NCI-H510A treated with DMSO at 0.1 percent for 48 hours (cell line): Measurements from ENCODE around the gene BUD23.
"Not testable (repeated sequence)": the region's sequence is repeated elsewhere in the genome, so short reads cannot be mapped to it uniquely, and the experiment has no call there.

Source experiments
- DNase-seq: peaks from one replicate; lab custom pipeline; 2025; lab: John Stamatoyannopoulos, UW

Gene BUD23, protein sequence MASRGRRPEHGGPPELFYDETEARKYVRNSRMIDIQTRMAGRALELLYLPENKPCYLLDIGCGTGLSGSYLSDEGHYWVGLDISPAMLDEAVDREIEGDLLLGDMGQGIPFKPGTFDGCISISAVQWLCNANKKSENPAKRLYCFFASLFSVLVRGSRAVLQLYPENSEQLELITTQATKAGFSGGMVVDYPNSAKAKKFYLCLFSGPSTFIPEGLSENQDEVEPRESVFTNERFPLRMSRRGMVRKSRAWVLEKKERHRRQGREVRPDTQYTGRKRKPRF

DNA sequence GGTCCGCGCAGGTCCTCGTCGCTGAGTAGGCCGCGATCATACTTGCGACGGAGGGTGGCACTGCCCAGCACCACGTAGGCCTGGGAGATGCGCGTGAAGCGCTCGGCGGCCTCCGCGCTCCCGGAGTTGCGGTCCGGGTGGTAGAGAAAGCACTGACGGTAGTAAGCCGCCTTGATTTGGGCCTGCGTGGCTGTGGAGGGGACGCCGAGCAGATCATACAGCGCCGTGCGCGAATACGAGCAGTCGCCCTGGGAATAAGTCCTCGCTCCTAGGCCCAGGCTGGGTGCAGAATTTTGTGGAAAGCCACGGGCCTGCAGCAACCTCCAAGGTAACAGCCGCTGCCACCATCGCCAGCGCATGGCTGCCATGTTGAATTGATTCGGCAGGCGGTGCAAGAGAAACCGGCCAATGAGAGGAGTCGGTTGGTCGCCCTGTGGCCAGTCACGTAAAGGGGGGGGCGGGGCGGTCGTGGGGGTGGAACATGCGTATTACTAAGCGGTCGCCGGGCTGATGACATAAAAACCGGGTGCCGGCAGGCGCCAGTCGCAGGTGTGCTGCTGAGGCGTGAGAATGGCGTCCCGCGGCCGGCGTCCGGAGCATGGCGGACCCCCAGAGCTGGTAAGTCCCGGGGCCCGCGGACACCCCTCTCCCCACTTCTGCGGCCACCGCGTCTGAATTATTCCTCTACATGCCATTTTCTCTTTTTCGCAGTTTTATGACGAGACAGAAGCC lies at the start of gene BUD23, which contains the start of gene DNAJC30:
Gene BUD23 (plus strand): TSS at position 542 of the 732 bp plus-strand sequence. CDS start 29 bp downstream, at position 571.
Gene DNAJC30 (minus strand): TSS at position 398 of the 732 bp plus-strand sequence. CDS start 30 bp downstream, at position 368.
- peak; percentile 84 for DNase-seq

DNA sequence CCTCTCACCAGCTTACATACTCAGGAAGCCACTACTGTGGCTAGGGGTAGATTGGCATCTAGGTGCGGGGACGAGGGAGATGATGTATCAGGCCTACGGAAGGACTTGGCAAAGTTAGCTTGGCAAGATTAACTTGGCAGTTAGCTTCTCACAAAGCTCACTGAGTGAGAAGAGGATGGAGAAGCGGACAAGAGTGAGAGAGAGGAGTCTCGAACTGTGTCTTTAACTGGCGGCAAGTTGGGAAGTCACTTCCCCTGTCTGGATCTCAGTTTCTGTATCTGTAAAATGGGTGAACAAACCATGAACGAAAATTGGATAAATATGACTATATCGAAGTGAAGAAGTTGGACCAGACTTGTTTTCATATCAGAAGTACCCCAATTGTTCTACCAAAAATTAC lies 49.6 kb upstream of the BUD23 start:
- DNase-seq: no peak

DNA sequence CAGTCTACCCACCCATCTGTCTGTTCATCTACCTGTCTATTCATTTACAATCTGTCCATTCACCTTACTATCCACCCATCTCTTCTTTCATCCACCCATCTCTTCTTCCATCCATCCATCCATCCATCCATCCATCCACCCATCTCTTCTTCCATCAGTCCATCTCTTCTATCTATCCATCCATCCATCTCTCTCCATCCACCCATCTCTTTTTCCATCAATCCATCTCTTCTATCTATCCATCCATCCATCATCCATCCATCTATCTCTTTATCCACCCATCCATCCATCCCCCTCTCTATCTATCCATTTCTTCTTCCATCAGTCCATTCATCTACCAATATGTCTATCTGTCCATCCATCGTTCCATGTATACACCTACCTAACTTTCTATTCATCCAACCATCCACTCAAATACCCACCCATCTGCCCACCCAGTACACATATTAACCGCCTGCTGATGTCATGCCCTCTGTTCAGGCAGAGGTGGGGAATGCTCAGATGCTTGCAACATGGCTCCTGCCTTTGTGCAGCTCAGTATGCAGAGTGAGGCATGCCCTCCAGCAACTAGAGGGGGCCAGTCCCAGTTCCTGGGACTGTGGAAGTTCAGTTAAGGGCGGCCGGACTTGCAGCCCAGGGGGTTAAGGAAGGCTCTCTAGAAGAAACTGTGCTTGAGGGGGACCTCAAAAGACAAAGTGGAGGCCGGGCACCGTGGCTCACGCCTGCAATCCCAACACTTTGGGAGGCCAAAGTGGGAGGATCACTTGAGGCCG lies 47.8 kb upstream of the BUD23 start:
- DNase-seq: no peak

DNA sequence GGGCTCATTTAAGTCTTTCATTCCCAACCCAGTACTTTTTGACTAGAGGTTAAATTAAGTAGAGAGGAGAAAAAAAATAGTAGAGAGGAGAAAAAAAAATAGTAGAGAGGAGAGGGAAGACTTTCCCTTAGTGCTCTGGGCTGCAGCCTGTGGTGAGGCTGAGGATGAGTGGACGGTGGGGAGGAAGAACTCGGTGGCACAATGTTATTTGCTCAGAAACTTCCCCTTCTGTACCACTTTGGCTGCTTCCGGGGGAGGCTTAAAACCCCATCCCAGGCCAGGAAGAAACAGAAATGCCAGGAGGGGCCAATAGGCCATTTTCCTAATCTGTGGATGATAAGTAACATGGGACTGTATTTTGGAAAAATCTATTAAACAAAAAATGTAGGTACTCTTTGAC lies 44.5 kb upstream of the BUD23 start:
- no peak for DNase-seq

DNA sequence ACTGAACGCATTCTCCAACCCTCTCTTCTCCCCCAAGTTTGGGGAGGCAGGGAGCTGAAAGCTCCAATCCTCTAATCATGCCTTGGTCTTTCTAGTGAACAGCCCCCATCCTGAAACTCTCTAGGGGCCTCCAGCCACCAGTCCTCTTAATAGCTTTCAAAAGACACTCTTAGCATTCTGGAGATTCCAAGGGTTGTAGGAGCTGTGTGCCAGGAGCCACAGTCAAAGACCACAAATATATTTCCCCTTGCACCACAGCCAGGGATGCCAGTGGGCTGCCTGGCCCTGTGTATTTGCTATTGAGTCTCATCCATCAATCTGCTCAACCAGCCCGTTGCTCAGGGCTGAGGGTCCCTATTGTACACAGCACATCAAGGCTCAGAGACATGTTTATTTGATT lies 40.6 kb upstream of the BUD23 start:
- DNase-seq: no peak

DNA sequence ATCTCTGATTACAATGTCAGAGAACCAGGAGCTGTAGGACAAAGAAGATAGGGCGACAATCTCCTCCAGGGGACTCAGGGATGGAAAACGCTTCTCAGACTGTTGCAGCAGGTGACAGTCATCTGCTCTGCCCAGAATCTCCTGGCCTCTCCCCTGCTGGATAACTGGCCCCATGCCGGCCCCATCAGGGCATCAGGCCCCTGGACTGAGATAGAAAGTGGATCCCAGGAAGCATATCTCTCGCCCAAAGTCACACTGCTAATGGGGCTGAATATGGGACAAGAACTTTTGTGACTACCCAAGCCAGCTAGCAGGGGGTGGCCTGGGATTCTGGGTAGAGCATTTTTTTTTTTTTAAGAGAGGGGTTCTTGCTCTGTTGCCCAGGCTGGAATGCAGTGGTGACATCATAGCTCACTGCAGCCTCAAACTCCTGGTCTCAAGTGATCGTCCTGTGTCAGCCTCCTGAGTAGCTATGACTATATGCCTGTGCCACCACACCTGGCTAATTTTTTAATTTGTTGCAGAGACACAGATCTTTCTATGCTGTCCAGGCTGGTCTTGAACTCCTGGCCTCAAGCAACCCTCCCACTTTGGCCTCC lies 38.6 kb upstream of the BUD23 start:
- no peak for DNase-seq

DNA sequence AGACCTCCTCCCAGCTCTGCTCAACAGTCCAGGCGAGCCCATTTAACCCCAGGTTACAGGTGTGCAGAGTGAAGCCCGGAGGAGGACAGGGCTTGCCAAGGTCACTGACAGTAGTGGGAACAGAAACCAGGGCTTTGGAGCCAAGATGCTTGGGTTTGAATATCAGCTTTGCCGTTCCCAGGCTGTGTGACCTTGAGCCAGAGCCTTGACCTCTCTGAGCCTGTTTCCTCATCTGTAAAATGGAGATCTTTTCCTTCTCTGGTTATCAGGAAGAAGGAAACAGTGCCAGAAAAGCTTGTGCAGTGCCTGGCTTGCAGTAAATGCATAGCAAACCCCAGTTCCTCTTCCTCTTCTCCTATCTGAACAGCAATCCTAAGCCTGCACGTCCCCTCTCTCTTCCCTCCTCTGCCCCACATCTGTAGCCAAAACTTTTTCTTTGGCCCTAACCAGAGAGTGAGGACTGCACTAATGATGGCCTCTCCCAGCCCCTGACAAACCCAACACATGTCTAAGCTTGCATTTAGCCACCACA lies 37.7 kb upstream of the BUD23 start:
- DNase-seq: no peak

DNA sequence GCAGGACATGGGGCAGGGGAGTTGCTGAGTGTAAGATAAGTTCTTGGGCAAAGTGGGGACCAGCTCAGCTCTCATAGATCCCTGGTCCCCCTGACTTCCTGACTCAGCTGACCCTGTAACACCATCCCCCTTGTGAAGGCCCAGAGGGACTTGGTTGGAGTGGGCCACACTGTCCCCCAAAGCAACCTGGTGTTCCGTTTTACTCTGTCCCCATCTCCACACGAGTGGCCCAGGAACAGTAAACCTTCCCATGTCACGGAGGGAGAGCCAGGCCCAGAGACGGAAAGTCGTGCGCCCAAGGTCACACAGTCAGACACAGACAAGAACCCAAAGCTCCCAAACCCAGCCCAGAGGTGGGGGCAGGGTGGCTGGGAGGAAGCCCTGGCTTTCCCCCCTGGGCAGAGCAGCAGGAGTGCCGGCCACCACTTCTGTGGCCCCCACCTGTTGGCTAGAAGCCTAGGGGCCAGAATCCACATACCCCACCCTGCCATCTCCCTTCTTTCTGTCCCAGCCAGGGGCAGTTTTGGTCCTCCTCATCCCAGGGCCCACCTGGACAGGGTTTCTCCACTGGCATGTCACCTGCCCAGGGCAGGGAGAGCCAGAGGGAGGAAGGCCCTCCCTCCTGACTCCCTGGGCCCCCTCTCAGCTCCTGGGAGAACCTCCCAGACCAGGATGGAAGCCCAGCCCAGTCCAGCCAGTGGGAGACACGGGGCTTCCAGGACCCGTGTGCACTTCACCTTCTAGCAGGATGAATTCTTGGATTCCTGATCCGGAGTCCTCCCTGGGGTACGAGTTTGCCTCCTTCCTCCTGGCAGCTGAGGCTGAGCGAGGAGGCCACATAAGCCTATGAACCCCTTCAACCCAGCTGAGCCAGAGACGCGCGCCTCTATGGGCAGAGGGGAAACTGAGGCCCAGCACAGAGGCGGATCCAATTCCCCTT lies 36.3 kb upstream of the BUD23 start:
- DNase-seq: no peak

DNA sequence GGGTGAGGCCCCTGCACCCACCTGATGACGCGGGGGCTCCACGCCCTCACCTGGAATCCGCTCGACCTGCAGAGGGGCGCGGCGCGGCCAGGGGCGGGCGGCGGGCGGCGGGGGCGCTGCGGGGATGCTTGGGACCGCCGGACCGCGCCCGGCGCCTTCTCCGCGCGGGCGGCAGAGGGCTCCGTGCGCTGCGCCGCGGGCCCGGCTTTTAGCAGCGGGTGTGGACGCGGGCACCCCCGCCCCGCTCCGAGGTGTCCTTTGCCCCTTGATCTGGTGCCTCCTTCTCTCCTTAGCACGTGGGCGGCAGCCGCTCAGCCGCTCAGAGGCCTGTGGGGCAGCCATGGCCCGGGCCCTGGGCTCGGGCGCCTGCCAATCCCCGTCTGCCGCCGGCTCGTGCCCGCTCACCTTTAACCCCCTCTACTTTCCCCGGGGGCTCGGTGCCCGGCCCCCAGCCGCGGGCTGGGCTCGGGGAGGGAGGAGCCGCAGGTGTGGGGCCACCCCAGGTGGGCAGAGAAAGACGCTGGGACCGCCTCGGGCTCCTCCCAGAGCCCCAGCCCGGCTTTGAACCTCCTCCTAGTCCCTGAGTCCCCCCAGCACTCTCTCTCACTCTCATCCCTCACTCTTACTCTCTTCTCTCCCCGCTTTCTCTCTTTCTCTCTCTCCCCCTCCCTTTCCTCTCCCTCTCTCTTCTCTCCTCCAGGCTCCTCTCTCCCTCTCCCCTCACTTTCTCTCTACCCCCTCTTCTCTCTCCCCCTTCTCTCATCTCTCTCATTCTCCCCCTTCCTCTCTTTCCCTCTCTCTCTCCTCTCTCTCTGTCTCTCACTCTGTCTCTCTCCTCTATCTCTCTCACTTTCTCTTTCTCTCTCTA lies 35.4 kb upstream of the BUD23 start:
- DNase-seq: peak; percentile 45

DNA sequence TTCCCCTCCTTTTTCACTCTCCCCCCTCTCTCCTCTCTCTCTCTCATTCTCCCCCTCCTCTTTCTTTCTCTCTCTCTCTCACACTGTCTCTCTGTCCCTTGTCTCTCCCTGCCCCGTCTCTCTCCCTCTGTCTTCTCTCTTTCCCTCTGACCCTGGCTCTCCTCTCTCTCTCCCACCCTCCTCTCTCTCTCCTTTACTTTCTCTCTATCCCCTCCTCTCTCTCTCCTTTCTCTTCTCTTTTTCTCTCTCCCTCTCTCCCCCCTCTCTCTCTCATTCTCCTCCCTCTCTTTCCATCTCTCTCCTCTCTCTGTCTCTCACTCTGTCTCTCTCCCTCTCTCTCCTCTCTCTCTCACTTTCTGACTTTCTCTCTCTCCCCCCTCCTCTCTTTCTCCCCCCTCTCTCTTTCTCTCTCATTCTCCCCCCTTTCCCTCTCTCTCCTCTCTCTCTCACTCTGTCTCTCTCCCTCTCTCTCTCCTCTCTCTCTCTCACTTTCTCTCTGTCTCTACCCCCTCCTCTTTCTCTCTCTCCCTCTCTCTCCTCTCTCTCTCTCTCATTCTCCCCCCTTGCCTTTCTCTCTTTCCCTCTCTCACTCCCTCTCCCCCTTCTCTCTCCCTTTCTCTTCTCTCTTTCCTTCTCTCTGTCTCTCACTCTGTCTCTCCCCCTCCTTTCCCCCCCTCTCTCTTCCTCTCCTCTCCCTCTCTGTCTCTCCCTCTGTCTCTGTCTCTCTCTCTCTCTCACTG lies 34.6 kb upstream of the BUD23 start:
- DNase-seq: no peak

DNA sequence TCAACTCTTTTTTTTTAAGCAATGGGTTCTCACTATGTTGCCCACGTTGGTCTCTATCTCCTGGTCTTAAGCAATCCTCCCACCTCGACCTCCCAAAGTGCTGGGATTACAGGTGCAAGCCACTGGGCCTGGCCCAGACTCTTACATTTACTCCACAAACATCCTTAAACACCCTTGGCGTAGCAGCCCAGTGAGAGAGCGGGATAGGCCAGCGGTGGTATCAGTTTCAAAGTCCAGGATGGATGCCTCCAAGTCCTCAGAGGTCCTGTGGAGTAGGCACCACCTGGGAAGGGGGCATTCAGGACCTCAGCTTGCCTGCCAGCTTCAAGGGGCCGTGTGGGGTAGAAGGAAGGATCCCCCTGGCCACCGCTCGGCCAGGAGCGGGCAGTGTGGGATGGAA lies 33.8 kb upstream of the BUD23 start:
- no peak for DNase-seq

DNA sequence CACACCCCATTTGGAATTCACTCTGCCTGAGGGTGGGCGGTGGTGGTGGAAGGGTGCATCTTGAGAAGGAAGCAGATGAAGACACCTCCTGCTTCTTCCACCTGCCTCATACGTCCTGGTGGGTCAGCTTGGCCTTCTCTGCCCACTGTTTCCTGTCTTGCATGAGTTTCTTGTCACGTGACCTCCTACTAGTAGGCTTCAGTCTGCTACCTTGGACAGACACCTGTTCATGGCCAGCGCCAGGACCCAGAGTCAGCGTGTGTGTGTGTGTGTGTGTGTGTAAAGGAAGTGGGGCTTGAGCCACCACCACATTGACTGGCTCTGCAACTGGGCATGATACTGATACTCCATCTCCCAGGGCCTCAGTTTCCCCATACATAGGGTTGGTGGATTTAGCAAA lies 32.9 kb upstream of the BUD23 start:
- DNase-seq: no peak

DNA sequence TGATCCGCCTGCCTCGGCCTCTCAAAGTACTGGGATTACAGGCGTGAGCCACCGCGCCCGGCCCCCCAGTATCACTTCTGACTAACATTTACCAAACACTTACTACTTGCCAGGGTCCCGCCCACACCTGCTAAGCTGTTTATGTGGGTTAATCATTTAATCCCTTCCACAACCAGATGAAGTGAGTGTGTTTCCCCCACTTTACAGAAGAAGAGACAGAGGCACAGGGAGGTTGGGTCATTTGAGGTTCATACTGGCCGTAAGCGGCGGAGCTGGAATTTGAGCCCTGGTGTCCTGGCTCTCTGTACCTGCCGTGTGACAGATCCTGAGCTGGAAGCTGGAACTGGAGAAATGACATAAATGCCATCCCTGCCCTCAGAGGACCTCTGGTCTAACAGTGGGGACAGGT lies 30.9 kb upstream of the BUD23 start:
- no peak for DNase-seq

DNA sequence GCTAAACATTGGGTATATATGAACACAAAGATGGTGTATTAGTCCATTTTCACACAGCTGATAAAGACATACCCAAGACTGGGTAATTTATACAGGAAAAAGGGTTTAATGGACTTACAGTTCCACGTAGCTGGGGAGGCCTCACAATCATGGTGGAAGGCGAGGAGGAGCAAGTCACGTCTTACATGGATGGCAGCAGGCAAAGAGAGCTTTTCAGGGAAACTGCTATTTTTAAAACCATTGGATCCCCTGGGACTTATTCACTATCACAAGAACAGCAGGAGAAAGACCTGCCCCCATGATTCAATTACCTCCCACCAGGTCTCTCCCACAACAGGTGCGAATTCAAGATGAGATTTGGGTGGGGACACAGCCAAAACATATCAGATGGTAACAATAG lies 28.1 kb upstream of the BUD23 start:
- DNase-seq: not testable (repeated sequence)

DNA sequence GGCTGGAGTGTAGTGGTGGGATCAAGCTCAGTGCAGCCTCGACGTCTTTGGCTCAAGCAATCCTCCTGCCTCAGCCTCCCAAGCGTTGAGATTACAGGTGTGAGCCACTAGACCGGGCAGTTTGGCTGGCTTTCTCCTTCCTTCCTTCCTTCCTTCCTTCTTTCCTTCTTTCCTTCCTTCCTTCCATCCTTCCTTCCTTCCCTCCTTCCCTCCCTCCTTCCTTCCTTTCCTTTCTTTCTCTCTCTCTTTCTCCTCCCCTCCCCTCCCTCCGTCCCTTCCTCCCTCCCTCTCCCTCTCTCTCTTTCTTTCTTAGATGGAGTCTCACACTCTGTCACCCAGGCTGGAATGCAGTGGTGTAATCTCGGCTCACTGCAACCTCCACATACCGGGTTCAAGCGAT lies 23.4 kb upstream of the BUD23 start:
- DNase-seq: no peak

DNA sequence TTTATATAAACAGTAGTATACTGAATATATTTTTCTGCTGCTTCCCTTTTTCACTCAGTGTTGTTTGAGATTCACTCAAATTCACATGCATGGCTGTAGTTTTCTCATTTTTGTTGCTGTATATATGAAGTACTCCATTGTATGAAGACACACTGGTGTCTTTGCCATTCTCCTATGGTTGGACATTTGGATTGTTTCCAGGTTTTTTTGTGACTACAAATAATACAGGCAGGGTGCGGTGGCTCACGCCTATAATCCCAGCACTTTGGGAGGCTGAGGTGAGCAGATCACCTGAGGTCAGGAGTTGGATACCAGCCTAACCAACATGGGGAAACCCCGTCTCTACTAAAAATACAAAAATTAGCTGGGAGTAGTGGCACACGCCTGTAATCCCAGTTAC lies 22.8 kb upstream of the BUD23 start:
- not testable (repeated sequence) for DNase-seq

DNA sequence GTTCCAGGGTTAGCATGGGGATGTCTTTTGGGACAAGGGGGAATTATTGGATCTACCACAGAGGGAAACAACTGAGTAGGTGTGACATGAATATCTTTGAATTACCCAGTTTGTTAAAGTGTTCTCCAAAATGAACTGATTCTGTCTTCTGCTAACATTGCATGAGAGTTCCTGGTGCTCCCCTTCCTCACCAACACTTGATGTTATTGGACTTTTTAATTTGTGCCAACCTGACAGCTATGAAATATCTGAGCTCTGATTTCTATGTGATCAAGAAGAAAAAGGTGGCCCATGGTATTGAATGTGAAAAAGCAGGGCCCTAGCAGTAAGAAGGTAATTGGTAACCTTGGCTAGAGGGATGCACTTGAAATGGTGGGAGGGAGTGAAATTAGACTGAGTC lies 20.4 kb upstream of the BUD23 start:
- DNase-seq: no peak

DNA sequence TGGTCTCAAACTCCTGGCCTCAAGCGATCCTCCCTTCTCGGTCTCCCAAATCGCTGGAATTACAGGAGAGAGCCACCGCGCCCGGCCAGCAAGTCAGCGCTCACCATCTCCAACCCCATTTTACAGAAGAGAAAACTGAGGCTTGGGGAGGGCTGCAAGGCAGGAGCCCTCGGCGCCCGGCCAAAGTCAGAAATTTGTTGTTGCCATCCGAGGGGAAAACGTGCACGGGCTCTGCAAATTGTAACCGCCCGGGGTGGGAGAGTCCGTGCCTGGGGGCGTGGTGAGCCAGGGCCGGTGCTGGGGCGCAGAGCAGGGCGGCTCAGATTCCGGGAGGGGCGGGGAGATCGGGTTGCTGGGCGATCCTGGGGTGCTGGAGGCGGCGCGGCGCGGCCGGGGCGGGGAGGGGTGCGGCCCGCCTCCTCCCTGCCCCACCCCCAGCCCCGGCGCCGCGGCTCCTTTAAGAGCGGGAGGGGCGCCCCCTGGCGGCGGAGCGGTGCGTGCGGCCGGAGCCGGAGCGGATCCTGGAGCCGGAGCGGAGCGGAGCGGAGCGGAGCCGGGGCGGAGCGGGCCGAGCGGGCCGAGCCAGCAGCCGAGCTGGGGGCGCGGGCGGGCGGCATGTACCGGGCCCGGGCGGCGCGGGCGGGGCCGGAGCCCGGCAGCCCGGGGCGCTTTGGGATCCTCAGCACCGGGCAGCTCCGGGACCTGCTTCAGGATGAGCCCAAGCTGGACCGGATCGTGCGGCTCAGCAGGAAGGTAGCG lies 15.9 kb upstream of the BUD23 start, which contains the start of gene VPS37D:
Gene VPS37D (plus strand): TSS at position 488 of the 759 bp plus-strand sequence. CDS start 128 bp downstream, at position 616.
- DNase-seq: peak; percentile 78
